Putamen (tissue), 1 donor: Measurements from ENCODE around the gene NFASC.
A peak's percentile ranks its signal among the peaks of the same experiment; 100 is the strongest.

ENCODE experiments used
- DNase-seq: peaks from one replicate; pipeline ENCODE4 v3.0.0-alpha.2; 2016; ENCODE audit warnings: low spot score

NFASC gene

DNA sequence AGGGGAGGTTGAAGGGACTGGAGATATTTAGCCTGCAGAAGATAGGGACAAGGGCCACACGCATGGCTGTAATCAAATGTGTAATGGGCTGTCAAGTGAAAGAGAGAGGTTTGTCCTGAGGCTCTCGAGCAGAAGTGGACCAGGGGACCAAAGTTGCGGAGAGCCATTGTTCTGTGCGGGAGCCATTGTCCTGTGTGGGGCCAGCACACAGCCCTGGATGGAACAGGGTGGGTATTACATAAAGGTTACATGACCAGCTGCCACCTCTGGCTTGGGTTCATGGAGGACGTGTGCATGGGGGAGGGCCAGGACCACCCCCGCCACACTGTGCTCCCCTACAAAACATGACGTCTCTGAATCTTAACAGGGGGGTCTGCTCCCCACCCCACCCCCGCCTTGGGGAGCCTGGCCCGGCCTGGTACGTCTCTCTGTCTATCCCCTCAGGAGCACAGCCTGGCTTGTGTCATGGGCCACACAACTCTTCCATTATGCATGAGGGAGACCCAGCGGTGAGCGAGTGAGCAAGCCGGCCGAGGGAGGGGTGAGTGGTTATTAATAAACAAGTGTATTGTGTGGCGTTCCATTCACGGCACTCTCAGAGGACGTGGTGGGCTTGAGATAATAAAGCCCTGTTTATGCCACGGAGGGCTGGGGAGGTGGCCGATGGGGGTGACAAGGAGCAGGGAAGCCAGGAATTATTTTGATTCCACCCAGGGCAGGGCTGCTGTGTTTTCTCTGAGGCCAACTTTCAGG is at the start of gene NFASC:
Gene NFASC (plus strand): TSS at position 703 of the 753 bp plus-strand sequence. CDS start 73,454 bp downstream, outside the sequence.
- DNase-seq, result peak; percentile 94

DNA sequence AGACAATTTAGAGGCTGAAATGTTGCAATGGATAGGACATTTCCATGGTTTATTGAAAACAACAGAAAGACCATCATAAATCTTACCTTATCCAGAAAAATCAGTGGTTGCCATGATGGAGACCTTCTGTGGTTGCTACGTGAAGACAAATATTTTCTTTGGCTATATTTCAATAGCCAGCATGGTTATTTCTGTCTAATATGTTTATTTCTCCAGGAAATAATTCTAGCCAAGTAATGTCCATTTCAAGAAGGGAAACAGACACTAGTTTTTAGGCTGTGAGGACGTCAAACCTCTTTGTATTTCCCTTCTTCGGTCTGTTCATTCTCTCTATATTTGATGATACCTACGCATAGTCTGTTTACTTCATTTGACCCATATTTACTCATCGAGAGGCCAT is 49.2 kb upstream of the NFASC start:
- DNase-seq, result no peak

DNA sequence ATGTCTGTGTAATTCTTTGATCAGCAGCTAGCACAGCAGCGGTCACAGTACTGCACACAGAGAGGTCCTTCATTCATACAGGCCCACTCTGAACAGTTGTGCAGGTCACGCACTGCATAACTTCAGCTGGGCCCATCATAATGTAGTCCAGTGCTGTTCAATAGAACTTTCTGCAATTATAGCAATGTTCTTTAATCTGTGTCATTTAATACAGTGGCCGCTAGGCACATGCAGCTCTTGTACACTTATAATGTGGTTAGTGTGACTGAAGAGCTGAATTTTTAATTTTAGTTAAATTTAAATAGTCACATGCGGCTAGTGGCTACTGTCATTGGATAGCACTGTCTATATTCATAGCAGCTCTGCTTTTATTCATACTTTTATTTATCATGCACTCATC is 48.7 kb upstream of the NFASC start:
- no peak for DNase-seq

DNA sequence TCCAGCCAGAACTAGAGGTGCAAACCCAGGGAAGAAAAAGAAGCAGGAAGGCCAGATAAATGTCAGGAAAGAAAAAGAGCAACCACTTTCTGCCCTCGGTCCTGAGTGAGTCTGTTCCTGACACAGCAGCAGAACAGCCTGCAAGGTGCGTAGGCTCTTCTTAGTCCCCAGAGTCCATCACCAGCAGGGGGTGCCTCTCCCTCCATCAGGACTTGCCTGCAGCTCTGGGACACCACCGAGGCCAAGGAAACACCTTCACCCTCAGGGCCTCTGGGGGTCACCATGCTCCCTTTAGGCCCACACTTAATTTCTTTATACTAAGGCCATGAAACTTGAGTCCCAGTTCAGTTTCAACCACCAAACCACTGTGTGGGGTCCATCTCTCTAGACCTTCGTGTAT is 43.7 kb upstream of the NFASC start:
- DNase-seq, result peak; percentile 37

DNA sequence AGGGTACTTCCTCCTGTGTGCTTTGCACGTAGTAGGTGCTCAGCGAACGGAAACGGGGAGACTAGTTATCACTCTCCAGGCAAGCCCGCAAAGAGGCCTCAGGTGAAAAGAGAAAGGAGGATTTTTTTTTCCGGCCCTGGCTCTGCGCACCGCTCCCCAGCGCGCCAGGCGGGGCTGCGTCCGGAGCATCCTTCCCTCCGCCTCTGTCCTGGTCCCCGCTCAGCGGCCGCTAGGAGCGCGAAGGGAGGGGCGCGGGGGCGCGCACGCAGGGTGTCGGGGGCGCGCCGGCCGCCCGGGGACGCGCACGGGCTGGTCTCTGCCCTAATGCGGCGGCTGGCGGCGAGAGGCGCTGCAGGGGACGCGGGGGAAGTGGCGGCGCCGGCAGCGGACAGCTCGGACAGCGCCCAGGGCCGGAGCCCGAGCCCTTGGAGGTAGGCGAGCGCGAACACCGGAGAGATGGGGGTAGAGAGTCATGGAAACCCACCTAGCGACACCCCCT is 42.3 kb upstream of the NFASC start:
- DNase-seq, result peak; percentile 89

DNA sequence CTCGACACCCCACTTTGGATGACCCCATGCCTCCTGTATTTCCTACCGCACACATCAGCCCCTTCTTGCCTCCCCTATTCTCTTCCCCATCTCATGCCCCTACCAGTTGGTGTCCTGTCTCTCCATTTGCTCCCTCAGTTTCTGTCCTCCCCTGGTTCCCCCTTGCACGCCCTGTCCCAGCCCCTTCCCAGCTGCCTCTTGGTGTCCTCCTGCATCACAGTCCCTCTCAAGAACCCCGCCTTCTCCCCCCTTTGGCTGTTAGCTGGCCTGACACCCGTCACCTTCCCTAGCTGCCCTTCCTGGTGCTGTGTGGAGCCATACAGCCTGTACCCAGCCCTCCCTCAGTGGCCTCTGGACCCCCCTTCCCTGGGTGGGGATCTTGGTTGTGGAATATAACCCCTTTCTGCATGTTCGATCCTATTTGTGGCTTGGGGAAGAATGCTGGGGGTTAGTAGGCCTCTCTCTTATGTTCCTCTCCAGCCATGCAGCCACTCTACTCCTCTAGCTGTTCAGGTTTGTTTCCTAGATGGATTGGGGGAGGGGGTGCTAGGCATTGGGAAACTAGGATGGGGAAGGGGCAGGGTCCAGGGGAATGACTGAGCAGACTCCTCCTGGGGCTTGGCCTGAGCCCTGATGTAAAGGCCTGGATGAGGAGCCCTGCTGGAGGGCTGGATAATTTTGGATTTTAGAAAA is 41.4 kb upstream of the NFASC start:
- peak; percentile 69 for DNase-seq

DNA sequence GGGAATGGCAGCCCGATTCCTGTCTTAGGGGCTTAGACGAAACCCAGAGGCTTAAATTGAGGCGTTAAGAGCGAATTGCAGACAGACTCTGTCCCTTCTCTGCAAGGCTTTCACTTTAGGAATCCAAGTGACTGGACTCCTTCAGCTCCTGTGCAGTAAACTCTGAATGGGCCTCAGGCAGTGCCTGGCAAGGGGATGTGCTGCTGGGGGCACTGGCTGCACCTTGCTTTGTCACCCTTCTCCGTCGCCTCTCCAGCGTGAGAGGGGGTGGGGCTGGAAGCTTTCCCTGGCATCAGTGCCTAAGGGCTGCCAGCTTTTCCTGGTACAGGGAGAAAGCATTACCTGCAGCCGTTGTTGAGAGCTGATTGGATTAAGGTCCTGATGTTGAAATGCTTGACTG is 39.9 kb upstream of the NFASC start:
- DNase-seq, result no peak

DNA sequence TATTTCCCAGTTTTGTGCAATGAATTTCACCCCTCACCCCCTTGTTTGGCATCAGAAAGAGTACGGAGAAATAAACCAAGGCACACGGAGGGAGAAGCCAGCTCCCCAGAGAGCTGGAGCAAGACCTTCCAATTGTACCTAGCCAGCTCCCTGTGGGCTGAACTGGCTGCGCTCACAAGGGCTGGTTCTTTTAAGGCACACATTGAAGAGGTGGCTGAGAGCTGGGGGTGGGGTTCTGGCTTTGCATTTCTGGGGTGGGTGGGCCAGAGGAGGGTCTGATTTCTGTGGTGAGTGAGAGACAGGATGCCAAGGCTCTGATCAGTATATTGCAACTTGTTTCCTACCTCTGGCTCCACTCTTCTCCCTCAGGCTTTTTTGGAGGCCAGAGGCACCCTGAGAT is 39.5 kb upstream of the NFASC start:
- DNase-seq, result no peak

DNA sequence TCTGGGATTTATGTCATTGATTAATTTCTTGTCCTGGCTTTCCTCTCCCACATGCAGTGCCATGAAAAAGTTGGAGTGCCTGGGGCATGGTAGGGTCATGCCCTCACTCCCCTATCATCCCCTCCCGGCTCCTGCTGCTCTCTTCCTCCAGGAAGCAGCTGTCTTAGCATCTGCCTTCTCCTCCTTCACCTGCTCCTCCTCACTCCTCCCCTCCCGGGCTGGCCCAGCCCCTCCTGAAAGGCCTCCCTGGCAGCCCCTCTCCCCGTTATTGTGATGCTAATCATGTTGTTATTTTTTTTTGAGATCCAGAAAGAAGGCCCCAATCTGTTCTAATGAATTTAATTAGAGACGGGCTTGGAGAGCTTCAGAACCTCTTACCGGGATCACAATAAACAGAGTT is 36.3 kb upstream of the NFASC start:
- no peak for DNase-seq

DNA sequence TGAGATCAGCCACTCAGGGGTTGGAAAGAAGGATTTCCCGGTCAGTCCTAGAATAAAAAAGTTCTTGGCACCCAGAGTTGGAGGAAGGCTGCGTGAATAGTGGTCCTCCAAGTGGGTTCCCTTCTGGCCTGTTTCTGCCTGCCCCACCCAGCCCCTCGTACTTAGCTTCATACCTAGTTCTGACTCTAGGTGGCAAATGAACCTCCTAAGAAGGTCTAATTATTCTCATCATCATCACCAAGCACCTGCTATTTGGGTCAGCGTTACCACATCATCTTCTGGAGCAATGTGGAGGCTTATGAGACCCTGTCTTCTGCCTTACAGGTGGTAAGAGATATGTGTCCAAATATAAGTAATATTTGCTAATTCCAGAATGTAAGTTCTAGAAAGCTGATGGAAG is 35.9 kb upstream of the NFASC start:
- no peak for DNase-seq

DNA sequence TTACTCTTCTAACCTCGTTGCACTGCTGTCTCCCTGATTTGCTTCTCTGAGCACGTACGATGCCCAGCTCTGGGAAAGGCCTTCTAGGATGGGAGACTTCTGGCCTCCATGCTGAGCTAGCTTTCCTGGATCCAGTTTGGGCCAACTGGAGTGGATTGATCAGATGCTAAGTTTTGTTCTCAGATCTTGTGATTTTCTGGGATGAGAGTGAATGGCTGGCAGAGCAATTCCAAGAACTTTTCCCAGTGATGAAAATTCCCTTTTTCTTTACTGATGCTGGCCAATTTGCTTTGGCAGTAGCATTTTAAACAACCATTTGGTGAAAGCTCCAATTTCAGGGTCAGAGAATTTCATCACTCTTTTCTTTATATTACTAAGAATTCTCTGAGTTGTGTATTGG is 34.9 kb upstream of the NFASC start:
- no peak for DNase-seq

DNA sequence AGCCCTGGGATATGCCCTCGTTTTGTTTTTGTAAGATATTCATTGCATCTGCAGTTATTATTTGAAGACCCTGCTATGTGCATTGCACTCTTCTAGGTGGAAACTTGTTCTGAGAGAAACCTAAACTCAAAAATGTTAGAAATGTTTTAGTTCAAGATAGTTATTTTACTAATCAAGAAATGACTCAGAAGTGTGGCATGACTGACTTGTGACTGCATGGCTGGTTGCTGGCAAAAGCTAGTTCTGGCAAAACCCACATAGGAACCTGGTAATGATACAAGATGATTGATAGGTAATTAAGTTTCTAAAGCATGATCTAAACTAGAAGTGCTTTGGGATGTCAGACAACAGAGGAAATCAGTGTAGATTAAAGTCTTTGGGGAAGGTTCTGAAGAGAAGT is 33.8 kb upstream of the NFASC start:
- DNase-seq, result no peak

DNA sequence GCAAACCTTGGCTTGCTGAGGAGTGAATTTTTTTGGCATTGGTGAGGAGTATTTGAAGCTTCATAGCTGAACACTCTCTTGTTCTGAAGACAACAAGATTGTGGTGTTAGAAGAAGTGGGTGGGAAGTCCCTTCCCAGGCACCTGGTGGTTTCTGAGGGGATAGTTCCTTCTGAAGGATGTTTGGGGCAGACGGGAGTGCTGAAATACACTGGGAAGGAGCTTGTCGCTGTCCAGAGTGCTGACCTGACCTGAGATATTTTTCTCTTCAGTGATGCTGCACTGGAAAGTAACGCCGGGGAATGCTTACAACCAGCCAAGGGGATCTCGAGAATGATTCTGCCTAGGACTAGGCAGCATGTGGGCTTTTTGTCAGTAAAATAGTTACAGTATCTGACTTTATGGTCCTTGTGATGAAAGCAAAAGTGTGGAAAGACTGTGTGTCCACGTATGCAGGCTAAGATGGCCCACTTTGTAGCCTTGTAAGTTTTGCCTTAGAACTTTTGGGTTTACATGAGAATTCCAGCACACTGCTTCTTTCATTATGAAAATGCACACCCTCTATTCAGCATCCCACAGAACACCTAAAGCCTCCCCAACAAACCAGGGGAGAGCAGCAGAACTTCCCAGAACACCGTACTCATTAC is 33.1 kb upstream of the NFASC start:
- no peak for DNase-seq

DNA sequence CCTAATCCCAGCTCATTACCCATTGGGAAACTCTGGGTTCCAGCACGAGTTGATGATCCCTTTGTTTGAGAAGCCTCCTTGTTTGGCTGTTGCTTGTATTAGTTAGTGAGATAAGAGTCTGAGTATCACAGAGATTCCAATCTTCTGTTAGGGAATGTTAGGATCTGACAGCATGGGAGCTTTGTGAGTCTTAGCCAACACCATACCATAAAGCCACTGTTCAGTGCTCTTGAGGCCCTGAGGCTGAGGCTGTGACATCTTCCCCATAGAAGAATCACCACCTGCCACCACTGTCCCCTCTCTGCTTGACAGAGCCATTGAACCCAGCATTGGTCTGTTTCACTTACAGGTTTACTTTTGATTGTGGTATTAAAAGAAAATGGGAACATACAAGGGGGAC is 29.3 kb upstream of the NFASC start:
- DNase-seq, result no peak

DNA sequence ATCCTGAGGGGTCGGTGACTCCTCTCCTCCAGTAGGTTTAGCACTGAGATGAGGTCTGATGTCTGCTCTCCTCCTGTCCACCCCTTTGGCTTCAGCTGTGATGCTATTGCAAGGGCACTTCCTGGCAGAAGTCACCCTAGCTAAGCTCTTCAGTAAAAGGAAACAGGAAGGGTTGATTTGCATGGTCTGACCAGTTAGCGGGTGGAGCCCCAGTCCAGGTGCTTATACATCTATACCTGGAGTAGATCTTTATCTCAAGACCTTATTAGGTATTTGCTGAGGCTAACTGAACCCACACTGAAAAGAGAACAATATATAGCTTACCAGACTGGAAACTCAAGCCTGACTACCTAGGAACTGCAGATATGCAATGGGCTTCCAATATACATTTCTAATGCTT is 28.9 kb upstream of the NFASC start:
- DNase-seq, result no peak

DNA sequence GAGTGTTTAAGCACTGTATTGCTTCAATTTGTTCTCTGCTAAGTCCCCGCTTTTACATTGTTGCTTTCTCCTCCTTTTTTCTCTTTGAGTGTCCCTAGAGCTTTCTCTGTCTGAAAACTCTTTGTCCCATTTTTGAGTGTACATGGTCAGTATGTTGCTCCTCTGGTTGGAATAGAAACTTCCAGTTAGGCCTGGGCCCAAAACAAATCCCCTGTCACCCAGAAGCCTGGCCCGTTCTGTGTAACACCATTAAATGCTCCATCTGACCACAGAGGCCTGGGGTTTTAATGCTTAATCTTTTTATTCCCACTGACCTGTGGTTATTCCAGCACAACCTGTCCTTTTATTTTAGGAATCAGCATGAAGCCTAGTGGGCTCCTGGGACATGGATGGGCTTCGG is 28.3 kb upstream of the NFASC start:
- no peak for DNase-seq

DNA sequence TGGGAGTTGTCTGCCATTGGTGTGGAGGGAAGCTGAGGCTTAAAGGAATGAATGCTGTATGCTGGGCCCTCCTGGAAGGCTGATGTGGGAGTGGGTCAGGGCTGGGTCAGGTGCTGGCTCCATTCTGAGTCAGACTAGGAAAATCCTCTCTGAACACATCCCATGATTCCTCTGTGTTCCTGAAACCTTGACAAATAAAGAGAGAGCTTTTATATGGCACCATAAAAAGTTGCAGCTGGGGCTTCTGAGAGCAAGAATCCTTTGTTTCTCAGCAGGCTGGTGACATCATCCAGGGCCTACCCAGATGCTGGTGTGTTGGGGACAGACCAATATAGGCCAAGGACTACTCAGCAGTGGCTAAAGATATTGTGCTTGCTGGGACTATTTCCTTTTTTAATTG is 27.8 kb upstream of the NFASC start:
- DNase-seq, result peak; percentile 87

DNA sequence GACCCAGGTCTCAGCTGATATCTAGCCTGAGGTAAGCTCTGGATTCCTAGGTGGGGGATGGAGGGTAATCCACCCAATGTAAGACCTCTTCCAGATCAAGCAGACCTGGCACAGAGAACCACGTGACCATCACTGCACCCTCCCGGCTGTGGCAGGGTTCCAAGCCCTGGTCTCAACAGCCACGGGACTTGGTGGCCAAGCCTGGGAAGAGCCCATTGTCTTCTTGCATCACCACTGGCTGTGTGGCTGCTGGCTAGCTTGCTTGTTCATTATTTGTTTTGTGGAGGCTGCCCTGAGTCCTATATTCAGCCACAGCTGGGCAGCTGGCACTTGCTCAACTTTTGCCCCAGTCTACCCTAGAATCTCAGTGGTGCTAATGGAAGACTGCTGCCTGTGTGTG is 24.1 kb upstream of the NFASC start:
- DNase-seq, result peak; percentile 94

DNA sequence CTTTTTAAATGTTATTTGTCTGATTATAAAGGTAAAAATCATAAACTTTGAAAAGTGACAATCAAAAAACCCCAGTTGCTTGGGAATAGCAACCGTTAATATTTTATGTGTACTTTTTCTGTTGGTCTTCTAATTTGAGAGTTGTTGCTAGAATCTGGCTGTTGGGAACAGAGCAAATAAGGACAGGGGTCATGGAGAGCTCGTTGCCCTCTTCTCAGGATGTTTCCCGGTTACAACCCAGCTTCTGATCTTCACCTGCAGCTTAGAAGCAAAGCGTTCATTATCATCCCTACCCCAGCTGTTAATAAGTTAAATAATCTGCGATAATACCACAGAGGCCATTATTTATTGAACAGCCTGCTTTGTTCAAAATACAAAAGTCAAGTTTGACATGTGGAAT is 22.1 kb upstream of the NFASC start:
- no peak for DNase-seq

DNA sequence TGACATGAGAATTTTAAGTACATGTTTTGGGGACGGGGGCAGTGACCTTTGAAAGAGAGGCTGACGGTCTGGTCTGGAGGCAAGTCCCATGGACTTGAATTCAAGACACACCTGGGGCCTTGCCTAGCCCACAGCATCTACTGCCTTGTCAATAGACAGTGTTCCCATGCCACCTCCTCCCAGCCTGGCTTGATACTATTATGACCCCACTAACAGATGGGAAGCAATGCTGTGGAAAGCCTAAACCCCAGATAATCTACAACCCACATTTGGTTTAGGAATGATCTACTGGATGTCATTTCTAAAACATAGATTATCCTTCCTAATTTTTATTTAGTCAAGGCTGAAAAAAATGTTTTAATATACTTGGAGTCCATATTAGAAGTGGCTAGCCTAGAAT is 17.8 kb upstream of the NFASC start:
- DNase-seq, result no peak

DNA sequence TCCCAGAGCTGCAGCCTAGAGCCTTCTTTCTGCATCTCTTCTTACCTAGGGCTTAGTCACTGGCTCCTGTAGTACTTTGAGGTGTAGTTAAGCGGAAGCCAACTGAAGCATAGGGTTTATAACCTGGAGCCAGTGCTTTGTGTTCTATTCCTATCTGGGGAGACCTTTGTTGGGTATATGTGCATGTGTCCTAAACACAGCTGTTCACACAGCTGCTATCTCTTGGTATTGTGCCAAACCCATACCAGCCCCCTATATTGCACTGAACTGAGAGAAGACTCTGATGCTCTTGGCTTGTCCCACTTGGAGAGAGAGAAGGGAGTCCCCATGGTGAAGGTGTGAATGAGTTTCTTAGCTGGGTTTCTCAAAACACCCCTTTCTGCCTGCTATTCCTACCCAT is 17.2 kb upstream of the NFASC start:
- no peak for DNase-seq

DNA sequence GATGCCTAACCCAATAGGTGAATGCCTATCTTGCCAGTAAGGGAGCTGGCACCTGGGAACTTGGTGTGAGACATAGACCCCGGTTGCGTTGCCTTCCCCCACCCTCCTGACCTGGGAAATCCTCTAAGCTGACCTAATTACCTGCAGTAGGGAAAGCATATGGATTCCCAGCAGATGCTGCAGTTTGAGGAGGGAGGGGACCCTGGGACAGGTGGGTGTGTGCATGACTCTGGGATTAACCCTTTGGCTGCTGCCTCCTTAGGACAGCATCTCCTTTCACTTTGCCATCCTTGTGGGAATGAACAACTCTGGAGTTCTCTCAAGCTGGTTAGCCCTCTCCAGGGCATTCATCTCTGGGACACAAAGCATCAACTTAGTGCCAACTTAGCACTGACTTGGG is 16.4 kb upstream of the NFASC start:
- no peak for DNase-seq

DNA sequence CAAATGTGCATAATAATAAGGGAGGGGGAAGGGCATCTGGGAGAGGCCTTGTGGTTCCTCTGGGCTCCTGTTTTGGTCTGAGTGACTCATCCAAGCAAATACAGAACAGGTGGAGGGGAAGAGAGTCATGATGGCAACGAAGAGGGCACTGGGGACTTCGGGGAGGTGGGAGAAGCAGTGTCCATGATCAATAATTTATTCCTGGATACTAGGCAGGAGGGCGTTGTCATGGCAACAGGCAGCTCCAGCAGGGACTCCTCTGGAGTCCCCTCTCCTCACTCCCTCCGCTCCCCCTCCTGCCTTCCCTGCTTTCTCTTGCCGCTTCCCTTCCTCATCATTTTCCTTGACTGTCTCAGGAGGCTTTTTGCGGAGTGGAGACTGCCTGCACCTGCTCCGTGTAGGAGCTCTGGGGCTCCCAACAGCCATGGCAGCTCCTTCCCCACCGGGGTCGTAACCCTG is 12.3 kb upstream of the NFASC start:
- DNase-seq, result no peak
